Trophoblast cell (in vitro differentiated cells and primary cell): Measurements from ENCODE around the gene KIAA0232.
A peak's percentile ranks its signal among the peaks of the same experiment; 100 is the strongest.

Experiments used
- DNase-seq, 2 donors: peaks; one replicate each; pipeline ENCODE4 v3.0.0-alpha.2; 2016
- H2AFZ ChIP-seq: 2 replicates; pipeline ENCODE4 v1.6.1; 2013; ENCODE audit warnings: low read length, moderate library complexity, mild to moderate bottlenecking; ENCODE audit not compliant: insufficient read depth, poor library complexity
- H2AK5ac ChIP-seq: 2 replicates; pipeline ENCODE4 v1.6.1; 2013; ENCODE audit warnings: mild to moderate bottlenecking, low read length
- H2BK120ac ChIP-seq: 2 replicates; pipeline ENCODE4 v1.6.1; 2013; ENCODE audit warnings: low read length, mild to moderate bottlenecking, moderate library complexity; ENCODE audit not compliant: insufficient read depth, poor library complexity
- H2BK12ac ChIP-seq: 2 replicates; pipeline ENCODE4 v1.6.1; 2013; ENCODE audit warnings: mild to moderate bottlenecking, low read length, moderate library complexity
- H2BK5ac ChIP-seq: 2 replicates; pipeline ENCODE4 v1.6.1; 2013; ENCODE audit warnings: low read length, low read depth, moderate library complexity, mild to moderate bottlenecking; ENCODE audit not compliant: poor library complexity
- H3K14ac ChIP-seq: 2 replicates; pipeline ENCODE4 v1.6.1; 2013; ENCODE audit warnings: mild to moderate bottlenecking, low read length
- H3K18ac ChIP-seq: 2 replicates; pipeline ENCODE4 v1.6.1; 2013; ENCODE audit warnings: mild to moderate bottlenecking, low read length
- H3K23ac ChIP-seq: 2 replicates; pipeline ENCODE4 v1.6.1; 2013; ENCODE audit warnings: low read length
- H3K27ac ChIP-seq: 2 replicates; pipeline ENCODE4 v1.5.1; 2013; ENCODE audit warnings: low read depth, mild to moderate bottlenecking, inconsistent platforms, low read length, moderate library complexity
- H3K27me3 ChIP-seq: 2 replicates; pipeline ENCODE4 v1.6.1; 2013; ENCODE audit warnings: inconsistent platforms, mild to moderate bottlenecking, low read length, moderate library complexity; ENCODE audit not compliant: insufficient read depth
- H3K36me3 ChIP-seq, 2 experiments: 1 replicate in 1 of 2; 2 replicates in 1 of 2; pipeline ENCODE4 v1.6.1; 2013; ENCODE audit warnings: low read length in 2 of 2, mild to moderate bottlenecking in 2 of 2, moderate library complexity in 1 of 2; ENCODE audit not compliant: insufficient read depth in 2 of 2, control insufficient read depth in 1 of 2
- H3K4ac ChIP-seq: 2 replicates; pipeline ENCODE4 v1.6.1; 2013; ENCODE audit warnings: low read depth, mild to moderate bottlenecking, low read length, moderate library complexity
- H3K4me1 ChIP-seq, 2 experiments: 1 replicate in 1 of 2; 2 replicates in 1 of 2; pipeline ENCODE4 v1.6.1; 2013; ENCODE audit warnings: low read length in 2 of 2, mild to moderate bottlenecking in 2 of 2, moderate library complexity in 1 of 2; ENCODE audit not compliant: insufficient read depth in 2 of 2, control insufficient read depth in 1 of 2
- H3K4me2 ChIP-seq: 2 replicates; pipeline ENCODE4 v1.6.1; 2013; ENCODE audit warnings: inconsistent platforms, mild to moderate bottlenecking, low read length, moderate library complexity
- H3K4me3 ChIP-seq: 2 replicates; pipeline ENCODE4 v1.5.1; 2013; ENCODE audit warnings: mild to moderate bottlenecking, low read depth, low read length, inconsistent platforms
- H3K79me1 ChIP-seq: one replicate; pipeline ENCODE4 v1.6.1; 2013; ENCODE audit warnings: low read length
- H3K79me2 ChIP-seq: 2 replicates; pipeline ENCODE4 v1.6.1; 2013; ENCODE audit warnings: low read length, mild to moderate bottlenecking; ENCODE audit not compliant: control insufficient read depth, insufficient read depth, poor library complexity
- H3K9ac ChIP-seq: 2 replicates; pipeline ENCODE4 v1.6.1; 2013; ENCODE audit warnings: mild to moderate bottlenecking, low read length
- H3K9me3 ChIP-seq: 2 replicates; pipeline ENCODE4 v1.6.1; 2013; ENCODE audit warnings: low read depth, mild to moderate bottlenecking, control low read depth, inconsistent platforms, low read length; ENCODE audit not compliant: insufficient read depth
- H4K12ac ChIP-seq: 2 replicates; pipeline ENCODE4 v1.6.1; 2013; ENCODE audit warnings: low read depth, mild to moderate bottlenecking, low read length, moderate library complexity
- H4K8ac ChIP-seq: 2 replicates; pipeline ENCODE4 v1.6.1; 2013; ENCODE audit warnings: low read depth, mild to moderate bottlenecking, low read length, moderate library complexity
- H4K91ac ChIP-seq: one replicate; pipeline ENCODE4 v1.6.1; 2013; ENCODE audit warnings: low read depth, mild to moderate bottlenecking, low read length, moderate library complexity
- WGBS: extraction: QIAGEN DNeasy Blood & Tissue Kit; methylation state at CpG from one replicate; pipeline ENCODE4 v1.1.7; 2013; ENCODE audit warnings: missing lambda C conversion rate; ENCODE audit not compliant: insufficient read length, insufficient coverage; ENCODE audit errors: extremely low coverage; 5-methylcytosine and 5-hydroxymethylcytosine counted together

The KIAA0232 gene

DNA sequence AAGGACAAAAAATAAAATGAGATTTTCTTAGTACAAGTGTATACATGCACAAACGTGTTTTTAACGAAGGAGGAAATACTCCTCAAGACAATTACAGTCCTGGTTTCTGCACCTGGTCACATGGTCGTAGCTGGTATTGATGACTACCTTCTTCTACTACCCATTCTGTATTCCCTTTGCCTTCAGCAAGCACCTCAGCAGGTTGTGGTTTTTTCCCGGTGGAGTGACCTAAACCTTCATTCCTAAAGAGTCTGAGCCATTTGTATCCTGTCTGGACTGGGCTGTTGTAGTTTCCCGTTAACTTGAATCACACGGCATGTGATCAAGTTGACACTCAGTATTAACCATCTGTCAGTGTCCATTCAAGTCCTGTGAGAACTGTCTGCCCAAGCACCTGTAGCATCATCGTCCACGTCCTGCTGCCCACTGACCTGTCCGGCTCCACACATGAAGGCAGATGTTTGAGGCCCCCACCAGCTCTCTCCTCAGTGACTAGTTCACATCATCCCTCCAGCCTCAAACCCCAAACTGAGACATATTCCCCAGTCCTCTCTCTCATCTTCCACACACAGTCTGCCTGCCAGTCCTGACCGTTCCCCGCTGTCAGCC, 96.0 kb downstream of the KIAA0232 start:
- Histone ChIP-seq H4K8ac (no peak overlapping the region), H2AFZ (no peak overlapping the region), H3K23ac (no peak overlapping the region), H3K27me3 (no peaks in the 10 kb centered on the region), H3K9ac (no peak overlapping the region), H3K9me3 (peaks cover 2% of the 10 kb centered on the region), H3K4ac (no peak overlapping the region), H3K4me2 (no peak overlapping the region), H2BK5ac (no peak overlapping the region), H3K27ac (no peak overlapping the region), H3K4me3 (no peak overlapping the region), H2BK120ac (no peak overlapping the region), H3K79me2 (no peaks in the 10 kb centered on the region), H2AK5ac (no peak overlapping the region), H2BK12ac (no peak overlapping the region), H4K91ac (no peak overlapping the region), H3K36me3 (peaks cover 52 to 58% of the 10 kb centered on the region in 2 experiments), H3K79me1 (no peaks in the 10 kb centered on the region), H3K14ac (no peak overlapping the region), H3K18ac (no peak overlapping the region), H4K12ac (no peak overlapping the region), H3K4me1 (peaks cover 2 to 4% of the 10 kb centered on the region in 2 experiments)
- no peak for DNase-seq
- no CpG with 5 or more reads among the region's 11 CpGs for WGBS

DNA sequence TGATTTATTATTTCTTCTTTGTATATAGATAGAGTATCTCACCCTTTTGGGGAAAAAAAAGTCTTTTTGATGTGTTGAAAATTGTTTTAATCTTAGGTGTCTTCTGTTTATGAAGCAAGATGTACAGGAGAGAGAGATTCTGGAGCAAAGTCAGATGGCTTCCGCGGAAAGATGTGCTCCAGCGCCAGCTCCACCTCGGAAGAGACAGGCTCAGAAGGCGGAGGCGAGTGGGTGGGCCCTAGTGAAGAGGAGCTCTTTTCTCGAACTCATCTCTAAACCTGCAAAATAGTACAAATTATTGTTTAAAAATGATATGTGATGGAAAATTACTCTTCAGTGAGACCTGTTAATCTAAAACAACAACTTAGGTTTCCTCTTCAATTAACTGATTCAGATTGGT, 98.2 kb downstream of the KIAA0232 start:
- no peak for DNase-seq
- peaks cover 2 to 4% of the 10 kb centered on the region in 2 experiments for H3K4me1 ChIP-seq
- WGBS = no CpG with 5 or more reads among the region's 7 CpGs

DNA sequence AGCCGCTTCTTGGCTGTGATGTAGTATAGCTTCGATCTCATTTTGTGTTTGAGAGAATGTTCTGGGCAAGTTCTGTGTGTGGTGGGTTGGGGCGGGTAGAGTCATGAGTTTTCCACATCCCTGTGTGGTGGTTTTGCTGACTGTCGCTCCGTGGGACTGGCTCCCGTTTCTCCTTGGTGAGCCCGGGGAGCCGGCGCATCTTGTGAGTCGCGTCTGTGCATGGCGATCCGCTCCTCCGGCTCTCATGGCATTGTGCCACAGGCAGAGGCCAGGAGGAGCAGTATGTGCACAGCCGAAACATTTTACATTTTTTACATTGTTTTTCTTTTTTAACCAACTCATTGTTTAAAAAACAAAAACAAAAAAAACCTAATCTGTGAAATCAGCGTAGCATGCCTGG, 99.4 kb downstream of the KIAA0232 start:
- WGBS = no CpG with 5 or more reads among the region's 16 CpGs
- no peak overlapping the region for H2AFZ ChIP-seq
- H2BK12ac ChIP-seq = no peak overlapping the region
- H3K79me1 ChIP-seq = no peaks in the 10 kb centered on the region
- H3K18ac ChIP-seq = no peak overlapping the region
- no peaks in the 10 kb centered on the region for H3K27me3 ChIP-seq
- no peak overlapping the region for H3K14ac ChIP-seq
- no peak overlapping the region for H3K27ac ChIP-seq
- H3K9ac ChIP-seq = no peak overlapping the region
- H3K4me1 ChIP-seq = peaks cover 2 to 3% of the 10 kb centered on the region in 2 experiments
- H3K4me3 ChIP-seq = no peak overlapping the region
- peaks cover 2% of the 10 kb centered on the region for H3K9me3 ChIP-seq
- H3K4me2 ChIP-seq = no peak overlapping the region
- no peak overlapping the region for H4K8ac ChIP-seq
- H3K36me3 ChIP-seq = peaks cover 36% of the 10 kb centered on the region in 2 experiments
- H2BK120ac ChIP-seq = no peak overlapping the region
- peak in 1 of 2 donors; percentile 57 for DNase-seq
- no peak overlapping the region for H3K4ac ChIP-seq
- H2AK5ac ChIP-seq = no peak overlapping the region
- H2BK5ac ChIP-seq = no peak overlapping the region
- H3K79me2 ChIP-seq = no peaks in the 10 kb centered on the region
- no peak overlapping the region for H4K12ac ChIP-seq
- H4K91ac ChIP-seq = no peak overlapping the region
- no peak overlapping the region for H3K23ac ChIP-seq

More for the DNA sequence above, 98.2 kb downstream of the KIAA0232 start:
- Histone ChIP-seq H2BK5ac (no peak overlapping the region), H3K79me2 (no peaks in the 10 kb centered on the region), H3K14ac (no peak overlapping the region), H3K4me2 (no peak overlapping the region), H2BK120ac (no peak overlapping the region), H3K4ac (no peak overlapping the region), H2AFZ (no peak overlapping the region), H4K12ac (no peak overlapping the region), H3K9me3 (peaks cover 2% of the 10 kb centered on the region), H3K27me3 (no peaks in the 10 kb centered on the region), H3K4me3 (no peak overlapping the region), H3K36me3 (peaks cover 38 to 42% of the 10 kb centered on the region in 2 experiments), H3K79me1 (no peaks in the 10 kb centered on the region), H2AK5ac (no peak overlapping the region), H2BK12ac (no peak overlapping the region), H3K23ac (no peak overlapping the region), H4K8ac (no peak overlapping the region), H3K27ac (no peak overlapping the region), H4K91ac (no peak overlapping the region), H3K9ac (no peak overlapping the region), H3K18ac (no peak overlapping the region)

DNA sequence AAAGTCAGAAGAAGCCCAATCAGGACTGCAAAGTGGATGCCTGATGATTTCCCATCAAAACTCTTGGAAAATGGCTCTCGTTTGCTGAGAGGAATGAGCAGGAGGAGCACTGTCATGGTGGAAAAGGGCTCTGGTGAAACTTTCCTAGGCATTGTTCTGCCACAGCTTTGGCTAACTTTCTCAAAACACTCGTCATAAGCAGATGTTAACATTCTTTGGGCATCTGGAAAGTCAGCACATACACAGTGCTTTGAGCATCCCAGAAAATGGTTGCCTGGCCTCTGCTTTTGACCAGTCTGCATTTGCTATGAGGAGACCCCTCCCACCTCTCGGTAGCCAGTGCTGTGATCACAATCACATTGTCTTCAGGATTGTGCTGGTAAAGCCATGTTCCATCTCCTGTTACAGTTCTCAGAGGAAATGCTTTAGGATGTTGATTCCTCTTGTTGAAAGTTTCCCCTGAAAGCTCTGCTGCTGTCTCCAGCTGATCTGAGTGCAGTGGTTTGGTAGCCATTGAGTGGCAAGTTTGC, 101.9 kb downstream of the KIAA0232 start:
- Histone ChIP-seq H3K23ac (no peak overlapping the region), H3K27ac (no peak overlapping the region), H3K36me3 (peaks cover 20% of the 10 kb centered on the region in 2 experiments), H3K4me3 (no peak overlapping the region), H4K8ac (no peak overlapping the region), H3K4me1 (peaks cover 0 to 11% of the 10 kb centered on the region in 2 experiments), H2AK5ac (no peak overlapping the region), H3K14ac (no peak overlapping the region), H2BK120ac (no peak overlapping the region), H3K27me3 (no peaks in the 10 kb centered on the region), H3K9me3 (peaks cover 5% of the 10 kb centered on the region), H2BK5ac (no peak overlapping the region), H3K9ac (no peak overlapping the region), H4K91ac (no peak overlapping the region), H2AFZ (no peak overlapping the region), H3K18ac (no peak overlapping the region), H3K79me1 (no peaks in the 10 kb centered on the region), H2BK12ac (no peak overlapping the region), H4K12ac (no peak overlapping the region), H3K4me2 (no peak overlapping the region), H3K79me2 (no peaks in the 10 kb centered on the region), H3K4ac (no peak overlapping the region)
- no CpG with 5 or more reads among the region's 3 CpGs for WGBS
- DNase-seq = no peak
